Measurements from ENCODE around the gene C18orf63.

DNA sequence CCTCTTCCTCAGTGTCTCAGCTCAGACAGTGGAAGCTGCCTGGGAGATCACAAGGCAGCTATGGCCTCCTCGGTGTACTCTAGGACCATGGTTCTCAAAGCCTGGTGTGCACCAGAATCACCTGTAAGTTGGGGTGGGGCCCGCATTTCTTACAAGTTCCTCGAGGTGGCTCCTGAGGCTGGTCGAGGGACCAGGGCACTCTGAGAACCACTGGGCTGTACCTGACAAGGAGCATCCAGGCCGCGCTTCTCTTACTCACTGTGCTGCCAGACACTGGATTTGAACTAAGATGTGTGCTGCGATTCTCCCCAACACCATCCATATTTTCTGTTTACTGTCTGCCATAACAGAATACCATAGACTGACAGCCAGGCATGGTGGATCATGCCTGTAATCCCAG lies 81.9 kb downstream of the C18orf63 start:
- TF ChIP-seq, protein P1, sequence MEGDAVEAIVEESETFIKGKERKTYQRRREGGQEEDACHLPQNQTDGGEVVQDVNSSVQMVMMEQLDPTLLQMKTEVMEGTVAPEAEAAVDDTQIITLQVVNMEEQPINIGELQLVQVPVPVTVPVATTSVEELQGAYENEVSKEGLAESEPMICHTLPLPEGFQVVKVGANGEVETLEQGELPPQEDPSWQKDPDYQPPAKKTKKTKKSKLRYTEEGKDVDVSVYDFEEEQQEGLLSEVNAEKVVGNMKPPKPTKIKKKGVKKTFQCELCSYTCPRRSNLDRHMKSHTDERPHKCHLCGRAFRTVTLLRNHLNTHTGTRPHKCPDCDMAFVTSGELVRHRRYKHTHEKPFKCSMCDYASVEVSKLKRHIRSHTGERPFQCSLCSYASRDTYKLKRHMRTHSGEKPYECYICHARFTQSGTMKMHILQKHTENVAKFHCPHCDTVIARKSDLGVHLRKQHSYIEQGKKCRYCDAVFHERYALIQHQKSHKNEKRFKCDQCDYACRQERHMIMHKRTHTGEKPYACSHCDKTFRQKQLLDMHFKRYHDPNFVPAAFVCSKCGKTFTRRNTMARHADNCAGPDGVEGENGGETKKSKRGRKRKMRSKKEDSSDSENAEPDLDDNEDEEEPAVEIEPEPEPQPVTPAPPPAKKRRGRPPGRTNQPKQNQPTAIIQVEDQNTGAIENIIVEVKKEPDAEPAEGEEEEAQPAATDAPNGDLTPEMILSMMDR (IDR thresholded peaks at IDR 0.05; ENCODE audit: low read depth, low read length, missing input control) = no peak
- TF ChIP-seq YY1 (IDR thresholded peaks at IDR 0.05) (no peak), RAD21 (IDR thresholded peaks at IDR 0.05) (no peak), NR2F2 (IDR thresholded peaks at IDR 0.05) (no peak), RXRA (IDR thresholded peaks at IDR 0.05) (no peak), JUND (IDR thresholded peaks at IDR 0.05) (no peak), TAF1 (conservative IDR thresholded peaks at IDR 0.05) (no peak), ATF3 (IDR thresholded peaks at IDR 0.05) (no peak), GABPA (IDR thresholded peaks at IDR 0.05 in 1 of 2, conservative IDR thresholded peaks at IDR 0.05 in 1 of 2) (no peak), REST (IDR thresholded peaks at IDR 0.05) (no peak)
- TF ChIP-seq, protein P2, sequence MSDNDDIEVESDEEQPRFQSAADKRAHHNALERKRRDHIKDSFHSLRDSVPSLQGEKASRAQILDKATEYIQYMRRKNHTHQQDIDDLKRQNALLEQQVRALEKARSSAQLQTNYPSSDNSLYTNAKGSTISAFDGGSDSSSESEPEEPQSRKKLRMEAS (IDR thresholded peaks at IDR 0.05) = no peak

All from liver (tissue), 3 donors.